Measurements from ENCODE around the gene NUDT6.
"Not testable (repeated sequence)": the region's sequence is repeated elsewhere in the genome, so short reads cannot be mapped to it uniquely, and the experiment has no call there.

The NUDT6 gene

DNA sequence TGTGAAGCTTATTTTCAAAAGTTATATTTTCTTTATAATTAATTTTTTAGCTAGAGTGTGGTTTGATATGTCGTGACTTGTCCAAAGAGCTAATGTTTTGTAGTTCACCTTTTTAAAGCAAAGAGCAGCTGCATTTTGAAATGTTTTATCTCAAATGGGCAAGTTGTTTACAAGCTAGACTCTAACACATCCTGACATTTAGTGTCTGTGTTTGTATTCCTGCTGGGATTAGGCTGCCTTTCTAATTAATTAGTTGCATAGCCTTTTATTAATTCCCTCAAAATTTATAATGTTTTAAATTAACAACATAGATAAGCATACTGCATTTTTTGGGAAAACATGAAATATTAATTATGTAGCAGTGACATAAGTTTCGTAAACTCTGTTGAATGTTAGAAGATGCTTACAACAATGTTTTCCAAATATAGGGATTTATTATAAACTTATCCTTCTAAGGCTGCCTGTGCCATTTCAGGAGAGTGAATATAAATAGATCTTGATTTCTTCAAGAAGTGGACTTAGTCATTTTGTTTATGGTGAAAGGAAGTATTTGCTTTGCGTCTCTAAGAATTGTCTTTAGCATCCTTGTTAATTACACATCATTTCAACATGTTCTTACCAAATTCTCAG lies 37.7 kb upstream of the NUDT6 start:
- TF ChIP-seq, protein P1, sequence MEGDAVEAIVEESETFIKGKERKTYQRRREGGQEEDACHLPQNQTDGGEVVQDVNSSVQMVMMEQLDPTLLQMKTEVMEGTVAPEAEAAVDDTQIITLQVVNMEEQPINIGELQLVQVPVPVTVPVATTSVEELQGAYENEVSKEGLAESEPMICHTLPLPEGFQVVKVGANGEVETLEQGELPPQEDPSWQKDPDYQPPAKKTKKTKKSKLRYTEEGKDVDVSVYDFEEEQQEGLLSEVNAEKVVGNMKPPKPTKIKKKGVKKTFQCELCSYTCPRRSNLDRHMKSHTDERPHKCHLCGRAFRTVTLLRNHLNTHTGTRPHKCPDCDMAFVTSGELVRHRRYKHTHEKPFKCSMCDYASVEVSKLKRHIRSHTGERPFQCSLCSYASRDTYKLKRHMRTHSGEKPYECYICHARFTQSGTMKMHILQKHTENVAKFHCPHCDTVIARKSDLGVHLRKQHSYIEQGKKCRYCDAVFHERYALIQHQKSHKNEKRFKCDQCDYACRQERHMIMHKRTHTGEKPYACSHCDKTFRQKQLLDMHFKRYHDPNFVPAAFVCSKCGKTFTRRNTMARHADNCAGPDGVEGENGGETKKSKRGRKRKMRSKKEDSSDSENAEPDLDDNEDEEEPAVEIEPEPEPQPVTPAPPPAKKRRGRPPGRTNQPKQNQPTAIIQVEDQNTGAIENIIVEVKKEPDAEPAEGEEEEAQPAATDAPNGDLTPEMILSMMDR (IDR thresholded peaks at IDR 0.05; ENCODE audit: low read depth, low read length, missing control alignments) = no peak
- DNase-seq (ENCODE audit: low read depth) = no peak
- H3K4me3 ChIP-seq (ENCODE audit: low read depth, low read length) = no peak overlapping the region

DNA sequence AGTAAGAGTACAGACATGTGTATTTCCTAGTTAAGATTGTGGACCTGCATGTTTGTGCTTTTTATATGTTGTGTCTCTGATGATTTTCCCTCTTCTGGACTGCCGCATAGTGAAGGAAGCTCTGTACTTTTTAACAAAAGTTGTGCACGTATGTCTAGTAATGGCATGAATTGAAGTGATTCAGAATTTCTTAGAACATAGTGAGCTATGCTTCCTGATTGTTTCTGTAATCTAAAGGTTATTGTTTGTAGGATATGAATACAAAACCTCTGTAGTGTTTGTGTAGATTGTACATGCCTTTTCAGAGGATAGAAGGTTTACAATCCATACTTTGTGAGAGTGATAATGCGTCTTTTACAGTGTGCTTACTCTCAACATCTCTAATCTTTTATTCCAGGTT lies 37.0 kb upstream of the NUDT6 start:
- TF ChIP-seq, protein P1 (IDR thresholded peaks at IDR 0.05; ENCODE audit: low read depth, low read length, missing control alignments) = no peak
- no peak for DNase-seq (ENCODE audit: low read depth)
- no peak overlapping the region for H3K4me3 ChIP-seq (ENCODE audit: low read depth, low read length)

DNA sequence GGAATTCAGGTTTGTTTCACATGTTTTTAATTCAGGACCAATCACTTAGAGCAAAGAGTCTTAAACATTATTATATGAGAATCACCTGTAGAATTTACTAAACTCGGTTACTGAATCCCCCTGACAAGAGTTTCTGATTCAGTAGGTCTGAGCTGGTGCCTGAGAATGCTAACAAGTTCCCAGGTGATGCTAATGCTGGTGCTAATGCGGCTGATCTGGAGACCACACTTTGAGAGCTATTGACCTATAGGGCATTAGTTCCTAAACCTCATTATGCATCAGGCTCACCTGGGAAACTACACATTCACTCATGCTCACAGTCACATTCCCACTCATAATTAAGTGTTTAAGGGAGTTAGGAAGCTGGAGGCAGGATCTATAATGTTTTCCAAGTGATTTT lies 36.1 kb upstream of the NUDT6 start:
- no peak overlapping the region for H3K4me3 ChIP-seq (ENCODE audit: low read depth, low read length)
- DNase-seq (ENCODE audit: low read depth) = no peak
- TF ChIP-seq, protein P1 (IDR thresholded peaks at IDR 0.05; ENCODE audit: low read depth, low read length, missing control alignments) = no peak

DNA sequence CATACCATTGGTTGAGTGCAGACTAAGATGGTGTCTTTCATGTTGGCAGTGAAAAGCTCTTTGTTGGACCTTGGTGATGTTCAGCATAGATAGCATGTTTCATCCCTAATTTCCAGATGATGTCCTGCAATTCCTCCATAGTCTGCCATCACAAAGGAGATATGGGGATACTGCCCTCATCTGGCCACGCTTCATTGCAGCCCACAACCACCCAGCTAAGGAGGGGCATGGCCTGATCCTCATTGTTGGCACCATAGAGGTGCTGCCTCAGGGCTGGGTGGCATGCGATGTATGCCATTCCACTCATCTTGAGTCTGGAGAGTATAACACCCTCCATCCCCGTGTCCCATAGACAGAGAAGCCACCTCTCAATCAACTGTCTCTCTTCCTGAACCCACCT lies 31.5 kb upstream of the NUDT6 start:
- DNase-seq (ENCODE audit: low read depth) = no peak
- TF ChIP-seq, protein P1 (IDR thresholded peaks at IDR 0.05; ENCODE audit: low read depth, low read length, missing control alignments) = no peak
- H3K4me3 ChIP-seq (ENCODE audit: low read depth, low read length) = no peak overlapping the region

DNA sequence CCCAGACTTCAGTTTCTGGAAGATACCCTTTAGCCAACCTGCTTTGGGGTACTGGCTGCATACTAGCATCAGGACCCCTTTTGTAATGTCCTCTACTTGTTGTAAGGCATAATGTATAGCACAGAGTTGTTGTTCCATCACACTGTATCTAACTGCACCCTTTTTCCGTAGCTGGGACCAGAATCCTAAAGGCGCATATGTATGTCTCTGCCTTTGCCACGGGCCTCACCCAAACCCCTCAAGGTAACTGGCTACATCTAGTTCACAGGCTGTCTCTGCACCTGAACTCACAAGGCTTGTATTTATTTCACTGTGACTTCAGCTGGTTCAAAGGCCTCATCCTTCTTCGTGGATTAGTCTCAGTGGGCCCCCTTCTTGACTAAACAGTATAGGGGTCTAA lies 29.6 kb upstream of the NUDT6 start:
- H3K4me3 ChIP-seq (ENCODE audit: low read depth, low read length) = no peak overlapping the region
- TF ChIP-seq, protein P1 (IDR thresholded peaks at IDR 0.05; ENCODE audit: low read depth, low read length, missing control alignments) = no peak
- DNase-seq (ENCODE audit: low read depth) = no peak

DNA sequence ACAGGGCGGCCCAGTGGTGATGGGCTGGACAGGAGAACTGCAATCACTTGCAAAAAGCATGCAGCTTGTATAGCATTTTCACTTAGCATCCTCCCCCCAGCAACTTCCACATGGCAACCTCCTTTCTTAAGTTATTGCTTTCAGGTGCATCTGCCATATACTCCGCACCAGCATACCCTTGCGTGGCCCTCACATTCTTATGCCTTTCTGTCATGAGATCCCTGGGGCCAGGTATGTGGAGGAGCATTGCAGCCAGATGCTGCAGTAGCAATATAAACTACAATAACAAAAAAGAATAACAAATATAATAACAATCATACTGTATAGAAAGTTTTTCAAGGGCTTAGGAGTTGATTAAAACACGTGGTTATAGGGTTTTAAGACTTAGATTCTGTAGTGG lies 26.3 kb upstream of the NUDT6 start:
- DNase-seq (ENCODE audit: low read depth) = no peak
- TF ChIP-seq, protein P1 (IDR thresholded peaks at IDR 0.05; ENCODE audit: low read depth, low read length, missing control alignments) = no peak
- H3K4me3 ChIP-seq (ENCODE audit: low read depth, low read length) = no peak overlapping the region

DNA sequence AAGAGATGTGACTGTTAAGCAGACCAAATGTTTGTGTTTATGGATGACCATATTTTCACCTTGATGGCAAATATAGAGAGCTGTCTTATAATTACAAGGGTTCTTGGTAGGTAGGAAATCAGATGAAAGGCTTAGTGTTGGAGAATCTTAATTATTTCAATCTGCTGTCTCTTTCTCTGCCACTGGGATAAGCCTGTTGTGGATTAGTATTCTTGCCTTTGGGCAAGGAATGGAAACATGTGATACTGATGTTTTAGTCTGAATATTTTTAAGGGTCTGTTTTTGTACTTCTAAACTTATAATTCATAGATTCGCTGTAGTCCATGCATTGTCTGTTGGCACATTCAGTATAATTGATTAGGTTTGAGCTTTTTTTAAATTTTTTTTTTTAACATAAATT lies 23.7 kb upstream of the NUDT6 start:
- no peak overlapping the region for H3K4me3 ChIP-seq (ENCODE audit: low read depth, low read length)
- no peak for DNase-seq (ENCODE audit: low read depth)
- TF ChIP-seq, protein P1 (IDR thresholded peaks at IDR 0.05; ENCODE audit: low read depth, low read length, missing control alignments) = no peak

DNA sequence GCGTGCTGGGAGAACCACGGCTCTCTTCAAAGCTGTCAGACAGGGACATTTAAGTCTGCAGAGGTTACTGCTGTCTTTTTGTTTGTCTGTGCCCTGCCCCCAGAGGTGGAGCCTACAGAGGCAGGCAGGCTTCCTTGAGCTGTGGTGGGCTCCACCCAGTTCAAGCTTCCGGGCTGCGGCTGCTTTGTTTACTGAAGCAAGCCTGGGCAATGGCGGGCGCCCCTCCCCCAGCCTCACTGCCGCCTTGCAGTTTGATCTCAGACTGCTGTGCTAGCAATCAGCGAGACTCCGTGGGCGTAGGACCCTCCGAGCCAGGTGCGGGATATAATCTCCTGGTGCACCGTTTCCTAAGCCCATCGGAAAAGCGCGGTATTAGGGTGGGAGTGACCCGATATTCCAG lies 22.7 kb upstream of the NUDT6 start:
- DNase-seq (ENCODE audit: low read depth); H3K4me3 ChIP-seq (ENCODE audit: low read depth, low read length): not testable (repeated sequence)

Data from GM12864 (cell line).